ENCODE results near the gene CDON.

GRCh38 chr11:125938418-125938817 lies 124.2 kb downstream of the CDON start:
- no peak for TF ChIP-seq POLR2AphosphoS5 (IDR thresholded peaks at IDR 0.05; ENCODE audit: low read depth, low read length)
- TF ChIP-seq, protein P1, sequence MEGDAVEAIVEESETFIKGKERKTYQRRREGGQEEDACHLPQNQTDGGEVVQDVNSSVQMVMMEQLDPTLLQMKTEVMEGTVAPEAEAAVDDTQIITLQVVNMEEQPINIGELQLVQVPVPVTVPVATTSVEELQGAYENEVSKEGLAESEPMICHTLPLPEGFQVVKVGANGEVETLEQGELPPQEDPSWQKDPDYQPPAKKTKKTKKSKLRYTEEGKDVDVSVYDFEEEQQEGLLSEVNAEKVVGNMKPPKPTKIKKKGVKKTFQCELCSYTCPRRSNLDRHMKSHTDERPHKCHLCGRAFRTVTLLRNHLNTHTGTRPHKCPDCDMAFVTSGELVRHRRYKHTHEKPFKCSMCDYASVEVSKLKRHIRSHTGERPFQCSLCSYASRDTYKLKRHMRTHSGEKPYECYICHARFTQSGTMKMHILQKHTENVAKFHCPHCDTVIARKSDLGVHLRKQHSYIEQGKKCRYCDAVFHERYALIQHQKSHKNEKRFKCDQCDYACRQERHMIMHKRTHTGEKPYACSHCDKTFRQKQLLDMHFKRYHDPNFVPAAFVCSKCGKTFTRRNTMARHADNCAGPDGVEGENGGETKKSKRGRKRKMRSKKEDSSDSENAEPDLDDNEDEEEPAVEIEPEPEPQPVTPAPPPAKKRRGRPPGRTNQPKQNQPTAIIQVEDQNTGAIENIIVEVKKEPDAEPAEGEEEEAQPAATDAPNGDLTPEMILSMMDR (IDR thresholded peaks at IDR 0.05) = no peak
- no peak for TF ChIP-seq REST (IDR thresholded peaks at IDR 0.05; ENCODE audit: insufficient read depth in 1 of 2, low read depth in 2 of 2, low read length in 1 of 2)
- TF ChIP-seq SIN3A (IDR thresholded peaks at IDR 0.05; ENCODE audit: borderline replicate concordance, insufficient read depth, low read depth, low read length) = no peak
- no peak for TF ChIP-seq TCF7L2 (IDR thresholded peaks at IDR 0.05; ENCODE audit: low read depth, low read length)

Measured in Panc1 (cell line).